COLO668 (cell line): Measurements from ENCODE around the gene TMEM131L.
A peak's percentile ranks its signal among the peaks of the same experiment; 100 is the strongest.
"Not testable (repeated sequence)": the region's sequence is repeated elsewhere in the genome, so short reads cannot be mapped to it uniquely, and the experiment has no call there.

Experiments used
- DNase-seq: peaks from one replicate; lab custom pipeline; 2025; ENCODE audit not compliant: unreplicated experiment; lab: John Stamatoyannopoulos, UW

TMEM131L gene

DNA sequence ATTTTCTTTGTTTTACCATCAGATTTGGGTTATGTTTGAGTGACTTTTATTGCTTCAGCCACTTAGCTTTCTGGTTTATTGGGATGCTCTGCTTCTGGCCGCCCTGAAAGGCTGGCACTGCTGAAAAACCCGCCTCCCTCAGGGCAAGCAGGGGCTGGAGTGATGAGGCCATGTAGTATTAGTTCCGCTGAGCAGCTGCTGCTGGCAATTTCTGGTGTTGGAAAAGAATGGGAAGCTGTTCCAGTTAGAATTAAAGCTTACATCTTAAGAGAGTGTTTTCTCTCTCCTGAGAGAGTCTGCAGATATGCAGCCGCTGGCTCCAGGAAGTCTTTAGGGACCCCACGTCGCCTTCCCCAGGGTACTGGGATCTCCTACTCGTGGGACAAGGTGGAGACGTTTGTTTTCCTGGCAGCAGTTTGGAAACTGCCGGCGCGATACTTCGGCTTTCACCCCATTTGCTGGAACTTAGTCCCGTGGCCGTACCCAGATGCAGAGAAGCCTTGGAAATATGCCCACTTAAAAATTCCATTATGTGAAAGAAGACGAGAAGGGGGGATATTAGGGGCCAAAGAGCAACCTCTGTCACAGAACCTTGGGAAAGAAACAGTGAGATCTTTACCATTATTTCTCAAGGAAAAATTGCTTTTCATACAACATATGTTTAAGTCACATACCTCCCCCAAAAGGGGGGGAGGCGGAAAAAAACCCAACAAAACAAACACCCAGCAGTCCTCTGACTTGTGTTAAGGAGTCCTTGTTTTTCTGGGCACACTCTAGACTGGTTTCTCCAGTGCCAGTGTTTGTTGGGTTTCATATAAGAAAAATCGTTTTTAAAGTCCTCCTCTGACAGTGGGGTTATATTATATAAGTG lies 72.6 kb downstream of the TMEM131L start:
- DNase-seq, result no peak

DNA sequence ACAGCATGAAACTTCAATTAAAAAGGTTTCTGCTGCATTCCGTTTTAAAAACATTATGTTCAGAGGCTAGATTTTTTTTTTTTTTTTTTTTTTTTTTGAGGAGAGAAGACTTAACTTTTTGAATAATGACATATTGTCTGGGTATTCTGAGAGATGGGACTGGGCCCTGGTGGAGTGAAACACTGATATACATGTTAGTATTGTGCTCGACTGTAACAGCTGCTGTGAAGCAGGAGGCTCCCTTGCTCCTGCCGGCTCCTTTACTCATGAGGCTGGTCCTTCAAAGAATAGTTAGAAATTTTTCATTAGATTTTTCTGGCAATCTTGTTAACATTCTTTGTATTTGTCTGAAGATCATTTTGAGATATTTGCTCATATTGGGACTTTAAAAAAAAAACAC lies 73.3 kb downstream of the TMEM131L start:
- no peak for DNase-seq

DNA sequence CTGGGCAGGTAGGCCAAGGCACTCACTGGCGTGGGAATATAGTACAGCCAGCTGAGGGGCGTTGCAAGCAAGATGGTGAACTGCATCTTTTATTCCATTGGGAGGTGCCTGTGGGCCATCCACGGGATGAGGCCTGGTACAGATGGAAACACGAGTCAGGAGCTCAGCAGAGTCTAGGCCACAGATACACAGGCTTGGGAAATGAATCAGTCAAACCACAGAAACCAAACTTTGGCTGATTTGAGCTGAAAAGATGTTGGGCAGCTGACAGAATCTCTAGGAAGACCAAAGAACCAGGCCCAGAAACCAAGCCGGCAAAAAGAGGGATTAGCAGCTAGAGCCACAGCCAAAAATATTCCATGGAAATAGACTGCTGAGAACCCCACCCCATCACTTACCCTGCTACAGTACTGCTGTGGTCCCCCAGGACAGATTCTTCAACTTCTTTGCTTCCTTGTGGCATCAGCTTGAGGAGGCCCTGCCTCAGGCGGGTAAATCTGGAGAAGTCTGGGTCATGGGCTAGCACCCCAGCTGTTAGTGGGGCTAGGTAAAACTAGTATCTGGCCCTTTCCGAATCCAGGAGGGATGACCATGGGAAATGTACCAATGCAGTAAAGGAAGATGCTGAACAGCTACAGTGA lies 75.4 kb downstream of the TMEM131L start:
- DNase-seq, result no peak

- no peak for DNase-seq
These were observed 76.0 kb downstream of the TMEM131L start for GRCh38 chr4:153542131-153542530.

DNA sequence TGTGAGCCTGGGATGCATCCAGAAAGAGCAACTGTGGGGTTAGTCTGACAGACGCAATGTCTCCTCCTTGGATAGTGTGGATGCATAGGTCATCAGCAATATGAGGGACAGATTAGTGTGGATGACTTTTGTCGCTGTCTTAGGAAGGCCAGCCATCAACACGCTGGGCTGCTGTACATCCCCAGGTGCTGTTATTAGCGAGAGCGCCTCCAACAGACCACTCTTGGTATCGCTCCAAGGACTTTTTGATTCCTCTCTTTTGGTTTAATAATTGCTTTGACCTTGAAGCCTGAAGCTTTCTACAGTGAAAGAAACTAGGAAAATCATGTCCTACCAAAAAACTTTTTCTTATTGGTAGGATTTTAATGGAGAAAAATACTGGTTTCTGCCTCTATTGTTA lies 76.7 kb downstream of the TMEM131L start:
- DNase-seq, result no peak

DNA sequence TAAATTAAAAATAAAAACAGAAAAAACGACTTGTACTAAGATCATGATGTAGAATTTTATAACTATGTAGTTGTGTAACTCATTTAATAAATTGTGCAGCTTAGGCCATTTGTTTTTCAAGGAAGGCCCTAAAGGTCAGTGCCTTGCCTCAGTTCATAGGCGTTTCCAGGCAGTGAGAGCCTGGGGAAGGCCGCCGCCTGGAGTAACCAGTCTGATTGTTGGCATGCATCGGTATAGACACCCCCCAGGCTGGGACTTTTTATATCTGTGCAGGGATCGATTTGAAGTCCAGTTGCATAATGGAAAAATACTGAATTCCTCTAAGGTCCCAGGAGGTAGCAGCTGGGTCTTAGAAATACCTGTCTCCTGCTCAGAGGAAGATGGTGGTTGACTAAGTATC lies 77.2 kb downstream of the TMEM131L start:
- DNase-seq, result no peak

DNA sequence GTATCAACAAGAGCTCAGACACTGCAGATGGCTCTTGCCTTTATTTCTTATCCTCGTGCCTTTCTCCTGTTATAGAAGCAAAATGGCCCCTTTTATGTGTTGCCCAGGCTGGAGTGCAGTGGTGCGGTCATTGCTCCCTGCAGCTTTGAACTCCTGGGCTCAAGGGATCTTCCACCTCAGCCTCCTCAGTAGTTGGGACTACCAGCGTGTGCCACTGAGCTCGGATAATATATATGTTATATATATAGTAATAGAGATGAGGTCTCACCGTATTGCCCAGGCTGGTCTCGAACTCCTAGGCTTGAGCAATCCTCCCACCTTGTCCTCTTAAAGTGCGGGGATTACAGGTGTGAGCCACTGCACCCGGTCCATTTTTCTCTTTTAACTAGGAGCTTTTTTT lies 79.7 kb downstream of the TMEM131L start:
- DNase-seq, result no peak

- no peak for DNase-seq
These were observed 80.1 kb downstream of the TMEM131L start for GRCh38 chr4:153546280-153546679.

GRCh38 chr4:153547520-153547919 lies 81.4 kb downstream of the TMEM131L start:
- DNase-seq, result no peak

GRCh38 chr4:153548907-153549306 lies 82.7 kb downstream of the TMEM131L start:
- DNase-seq, result not testable (repeated sequence)

- no peak for DNase-seq
These were observed 83.2 kb downstream of the TMEM131L start for GRCh38 chr4:153549405-153549804.

GRCh38 chr4:153553155-153553818 lies 87.1 kb downstream of the TMEM131L start:
- DNase-seq, result no peak

GRCh38 chr4:153553819-153554170 lies 87.6 kb downstream of the TMEM131L start:
- DNase-seq, result no peak

GRCh38 chr4:153555730-153556434 lies 89.7 kb downstream of the TMEM131L start:
- no peak for DNase-seq

- no peak for DNase-seq
These were observed 90.3 kb downstream of the TMEM131L start for GRCh38 chr4:153556435-153556815.

DNA sequence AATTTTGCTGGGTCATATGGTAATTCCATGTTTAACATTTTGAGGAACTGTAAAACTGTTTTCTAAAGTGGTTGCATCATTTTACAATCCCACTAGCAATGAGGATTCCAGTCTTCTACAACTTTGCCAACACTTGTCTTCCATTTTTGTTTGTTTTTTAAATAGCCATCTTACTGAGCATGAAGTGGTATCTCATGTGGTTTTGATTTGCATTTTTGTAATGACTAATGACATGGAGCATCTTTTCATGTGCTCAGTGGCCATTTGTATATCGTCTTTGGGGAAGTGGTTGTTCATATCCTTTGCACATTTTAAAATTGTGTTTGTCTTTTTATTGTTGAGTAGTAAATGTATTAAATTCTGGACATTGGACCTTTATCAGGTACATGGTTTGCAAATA lies 94.7 kb downstream of the TMEM131L start:
- no peak for DNase-seq

DNA sequence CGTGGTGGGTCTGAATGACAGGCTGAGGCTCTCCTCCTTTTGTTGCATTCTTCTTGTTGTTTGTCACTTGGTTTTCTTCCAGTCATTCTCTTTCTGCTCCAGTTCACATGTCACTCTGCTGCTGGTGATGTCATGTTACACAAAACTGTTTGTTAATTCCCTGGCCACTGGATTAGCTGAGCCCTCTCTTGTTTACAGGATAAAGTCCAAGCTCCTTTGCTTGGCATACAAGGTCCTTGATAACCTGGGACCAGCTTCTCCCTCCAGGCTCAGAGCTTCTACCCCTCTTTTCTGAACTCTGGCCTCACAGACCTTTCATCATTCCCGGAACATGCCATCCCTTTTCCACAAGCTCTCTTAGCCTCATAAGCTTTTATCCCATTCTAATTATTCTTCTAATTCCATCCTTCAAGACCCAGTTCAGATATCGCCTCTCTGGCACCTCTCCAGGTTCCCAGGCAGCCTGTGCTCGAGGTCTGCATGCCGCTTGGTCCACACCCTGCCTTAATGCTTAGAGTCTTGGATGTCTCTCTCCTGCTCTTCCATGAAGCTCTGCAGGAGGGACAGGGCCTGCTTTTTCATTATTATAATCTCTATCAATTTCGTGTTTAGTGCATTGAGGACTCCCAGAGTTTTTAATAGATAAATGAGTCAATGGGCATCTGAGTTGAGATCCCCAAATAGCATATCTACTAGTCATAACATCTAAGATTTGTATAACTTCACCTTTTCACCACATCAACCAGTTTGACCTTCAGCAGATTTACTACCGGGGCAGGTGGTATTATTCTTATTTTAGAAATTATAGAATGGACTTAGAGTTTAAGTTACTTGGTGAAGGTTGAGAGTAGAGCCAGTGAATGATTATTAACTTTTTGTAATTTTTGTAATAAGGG lies 98.7 kb downstream of the TMEM131L start:
- peak; percentile 28 for DNase-seq

DNA sequence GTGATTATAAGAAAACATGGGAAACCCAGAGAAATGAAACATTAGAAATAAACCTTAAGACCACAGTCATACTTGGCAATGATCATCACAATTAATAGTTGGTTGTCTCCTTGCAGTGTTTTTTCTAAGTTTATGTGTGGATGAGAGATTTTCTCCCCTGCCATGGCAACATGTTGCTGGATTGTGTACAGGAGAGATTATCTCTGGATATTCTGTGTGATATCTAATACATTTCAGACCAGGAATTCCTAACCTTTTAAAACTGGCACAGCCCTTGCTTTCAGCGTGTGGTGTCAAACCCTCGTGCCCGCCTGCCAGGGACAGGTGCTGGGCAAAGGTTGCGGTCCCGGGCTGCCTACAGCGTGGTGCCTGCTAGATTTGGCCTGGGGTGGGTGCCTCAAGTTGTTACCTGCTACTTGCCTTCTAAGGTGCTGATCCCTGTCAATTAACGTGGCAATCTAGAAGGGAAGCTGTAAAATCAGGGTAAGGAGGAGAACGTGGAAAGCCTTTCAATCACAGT lies 100.5 kb downstream of the TMEM131L start:
- DNase-seq, result no peak

DNA sequence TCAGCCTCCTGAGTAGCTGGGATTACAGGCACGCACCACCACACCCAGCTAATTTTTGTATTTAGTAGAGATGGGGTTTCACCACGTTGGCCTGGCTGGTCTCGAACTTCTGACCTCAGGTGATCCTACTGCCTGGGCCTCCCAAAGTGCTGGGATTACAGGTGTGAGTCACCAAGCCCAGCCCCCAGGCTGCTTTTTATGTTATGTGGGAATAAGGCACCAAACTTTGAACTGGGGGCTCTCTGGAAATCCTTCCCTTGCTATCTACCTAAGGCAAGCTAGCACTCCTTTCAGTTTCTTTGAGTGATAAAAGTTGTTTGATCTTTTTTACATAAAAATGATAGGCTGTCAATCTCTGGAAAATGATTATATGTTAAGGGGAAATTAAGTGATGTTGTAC lies 101.5 kb downstream of the TMEM131L start:
- DNase-seq, result not testable (repeated sequence)
